CD4-positive, alpha-beta T cell treated with Interferon gamma for 1 hour (primary cell): ENCODE results near the gene RAD9A.

Experiments used
- DNase-seq: peaks from one replicate; pipeline ENCODE4 v3.0.0-alpha.2; 2020

RAD9A gene

DNA sequence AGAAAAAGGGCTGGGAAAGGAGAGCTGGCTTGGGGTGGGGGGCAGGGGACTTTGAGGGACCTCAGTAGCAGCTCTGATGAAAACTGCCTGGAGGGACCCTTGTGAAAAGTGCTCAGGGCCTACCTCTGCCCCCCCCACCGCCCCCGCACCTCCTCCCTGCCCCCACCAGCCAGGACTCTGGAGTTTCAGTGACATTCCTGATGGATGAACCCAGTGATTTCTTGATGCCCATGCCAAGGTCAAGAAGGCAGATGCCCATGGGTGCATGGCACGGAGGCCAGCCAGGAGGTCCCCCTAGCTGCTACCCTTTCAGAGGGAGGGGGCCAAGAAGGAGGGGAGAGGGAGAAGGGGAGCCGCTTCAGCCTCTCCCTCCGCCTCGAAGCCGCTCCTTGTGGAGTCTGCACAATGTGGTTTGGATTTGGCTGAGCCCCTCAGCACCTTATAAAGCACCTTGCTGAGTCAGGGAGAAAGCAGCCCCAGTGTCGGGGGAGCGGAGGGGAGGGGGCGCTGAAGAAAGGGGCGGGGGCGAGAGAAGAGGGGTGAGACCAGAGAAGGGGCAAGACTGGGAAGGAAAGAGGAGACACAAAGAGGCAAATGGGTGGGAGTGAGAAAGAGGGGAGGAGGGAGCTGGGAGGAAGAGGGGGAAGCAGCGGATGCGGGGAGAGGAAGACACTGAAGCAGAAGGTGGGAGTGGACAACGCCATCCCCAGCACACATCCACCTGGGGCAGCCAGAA is 16.3 kb upstream of the RAD9A start:
- no peak for DNase-seq

GRCh38 chr11:67376063-67376820 is 15.5 kb upstream of the RAD9A start:
- DNase-seq, result no peak

- no peak for DNase-seq
Observed at GRCh38 chr11:67376873-67377808, 14.6 kb upstream of the RAD9A start.

- DNase-seq, result no peak
Observed at GRCh38 chr11:67378544-67378943, 13.2 kb upstream of the RAD9A start.

DNA sequence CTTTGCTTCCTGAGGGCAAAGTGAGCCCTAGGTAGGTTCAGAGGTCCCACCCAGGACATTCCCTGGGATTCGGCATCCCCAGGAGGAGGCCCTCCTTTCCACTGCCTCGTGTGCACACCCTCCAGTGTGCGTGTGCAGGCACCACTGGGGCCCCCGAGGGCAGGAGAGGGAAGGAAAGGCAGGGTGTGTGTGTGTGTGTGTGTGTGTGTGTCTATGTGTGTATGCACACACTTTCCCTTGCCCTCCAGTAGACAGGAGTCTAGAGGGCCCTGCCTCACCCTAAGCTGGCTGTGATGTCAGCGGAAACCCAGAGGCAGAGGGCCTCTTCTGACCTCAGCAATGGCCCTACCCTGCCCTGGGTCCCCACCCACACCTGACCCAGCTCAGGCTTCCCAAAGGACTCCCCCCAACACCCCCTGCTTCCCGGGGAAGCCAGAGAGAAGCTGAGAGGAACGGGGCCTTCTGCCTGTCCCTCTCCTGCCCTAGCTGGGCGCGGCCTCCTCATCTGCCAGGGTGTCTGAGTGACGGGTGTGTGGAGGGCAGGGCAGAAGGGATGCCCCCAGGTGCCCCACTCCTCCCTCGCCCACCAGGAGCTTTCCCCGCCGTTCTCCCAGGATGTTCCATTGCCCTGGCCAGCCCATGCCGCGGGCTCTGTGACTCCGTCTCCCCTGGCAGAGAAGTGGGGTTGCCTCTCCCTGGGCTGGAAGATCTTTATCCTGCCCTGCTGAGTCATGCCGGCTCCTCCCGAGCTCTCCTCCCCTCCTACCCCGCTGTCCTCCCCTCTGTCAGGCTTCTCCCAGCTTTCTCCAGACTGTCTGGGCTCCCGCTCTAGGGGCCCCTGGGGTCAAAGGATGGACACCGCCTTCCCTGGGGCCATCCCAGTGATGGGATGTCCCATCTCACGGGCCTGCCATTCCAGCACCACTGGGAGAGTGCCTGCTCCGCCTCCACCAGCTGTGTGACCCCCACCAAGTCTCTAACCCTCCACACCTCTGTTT is 12.4 kb upstream of the RAD9A start:
- DNase-seq, result no peak

DNA sequence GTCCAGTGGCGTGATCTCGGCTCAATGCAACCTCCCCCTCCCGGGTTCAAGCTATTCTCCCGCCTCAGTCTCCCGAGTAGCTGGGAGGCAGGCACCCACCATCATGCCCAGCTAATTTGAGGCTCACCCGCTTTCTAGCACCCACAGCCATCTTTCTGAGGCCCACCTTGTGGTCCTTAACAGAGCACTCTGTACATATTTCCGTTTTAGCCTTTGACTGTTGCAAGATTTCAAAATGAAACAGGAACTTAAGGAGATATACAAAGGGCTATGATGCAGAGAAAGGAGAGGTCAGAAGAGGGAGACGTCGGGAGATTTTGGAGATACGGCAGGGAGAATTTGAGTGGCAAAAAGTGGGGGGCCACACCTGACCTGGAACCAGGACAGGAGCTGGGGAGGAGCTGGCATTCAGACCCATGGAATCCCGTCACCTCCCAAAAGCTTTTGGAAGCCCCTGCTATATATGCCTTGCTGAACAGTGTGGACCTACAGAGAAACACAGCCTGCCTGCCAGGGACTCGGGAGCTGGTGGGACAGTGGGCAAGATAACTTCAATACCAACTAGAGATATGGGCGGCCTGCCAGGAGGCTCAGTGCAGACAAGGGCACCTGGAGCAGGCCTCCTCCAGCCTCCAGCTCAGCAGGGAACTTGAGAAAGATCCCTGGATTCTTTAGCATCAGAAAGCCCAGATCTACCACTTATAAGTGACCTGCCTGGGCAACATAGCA is 10.4 kb upstream of the RAD9A start:
- no peak for DNase-seq

DNA sequence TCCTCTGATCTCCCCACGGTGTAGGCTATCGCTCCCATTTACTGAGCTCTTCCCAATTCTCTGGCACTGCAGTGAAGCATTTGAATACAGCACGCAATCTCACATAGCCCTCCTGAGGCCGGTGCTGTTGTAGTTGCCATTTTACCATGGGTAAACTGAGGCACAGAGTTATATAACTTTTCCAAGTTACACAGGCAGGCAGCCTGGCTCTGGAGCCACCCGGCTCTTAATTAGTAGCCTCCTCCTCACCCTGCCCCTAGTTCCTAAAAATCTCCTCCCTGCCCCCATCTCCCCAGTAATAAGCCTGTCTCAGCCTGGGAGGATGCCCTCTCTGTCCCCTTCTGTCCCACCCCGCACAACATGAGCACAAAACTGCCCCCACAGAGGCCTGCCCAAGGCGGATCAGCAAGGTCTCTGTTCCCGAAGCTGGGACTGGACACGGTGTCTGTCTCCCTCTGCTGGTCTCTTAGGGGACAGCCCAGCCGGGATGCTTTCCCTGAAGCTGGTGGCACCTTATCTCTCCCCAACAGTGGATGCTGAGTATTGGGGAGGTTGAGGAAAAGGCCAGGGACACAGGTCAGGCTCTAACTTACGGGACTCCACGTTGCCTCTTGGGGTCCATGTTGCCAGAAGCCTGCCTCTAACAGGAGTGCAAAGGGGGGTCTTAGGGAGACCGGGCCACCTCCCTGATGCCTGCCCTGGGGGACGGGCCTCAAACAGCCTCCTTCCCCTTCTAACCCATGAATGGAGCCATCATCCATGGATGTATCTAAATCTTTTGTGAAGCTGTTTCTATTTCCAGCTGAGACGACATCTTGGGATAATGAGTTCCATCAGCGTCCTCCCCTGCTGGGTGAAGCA is 9.3 kb upstream of the RAD9A start:
- DNase-seq, result peak; percentile 81

DNA sequence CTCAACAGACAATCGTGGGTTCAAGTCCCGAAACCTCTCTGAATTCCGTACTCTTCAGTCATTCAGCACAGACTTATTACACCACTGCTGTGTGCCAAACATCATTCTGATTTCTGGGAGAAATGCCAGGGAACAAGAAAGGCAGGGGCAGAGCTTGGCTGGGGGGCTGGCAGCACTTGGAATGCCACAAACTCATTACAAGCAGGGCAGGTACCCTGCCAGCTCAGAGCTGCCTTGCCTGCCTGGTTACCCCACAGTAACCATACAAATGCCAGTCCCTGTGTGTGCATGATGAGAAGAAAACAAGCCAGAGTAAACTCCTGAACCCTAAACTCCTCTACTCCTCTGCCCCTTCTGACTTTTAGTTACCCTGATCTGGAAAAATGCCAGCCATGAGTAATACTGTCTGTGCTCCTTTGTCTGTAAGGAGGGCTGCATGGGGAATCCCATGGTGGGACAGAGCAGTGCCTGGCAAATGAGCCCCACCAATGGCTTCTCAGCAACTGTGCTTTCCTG is 6.9 kb upstream of the RAD9A start:
- no peak for DNase-seq

DNA sequence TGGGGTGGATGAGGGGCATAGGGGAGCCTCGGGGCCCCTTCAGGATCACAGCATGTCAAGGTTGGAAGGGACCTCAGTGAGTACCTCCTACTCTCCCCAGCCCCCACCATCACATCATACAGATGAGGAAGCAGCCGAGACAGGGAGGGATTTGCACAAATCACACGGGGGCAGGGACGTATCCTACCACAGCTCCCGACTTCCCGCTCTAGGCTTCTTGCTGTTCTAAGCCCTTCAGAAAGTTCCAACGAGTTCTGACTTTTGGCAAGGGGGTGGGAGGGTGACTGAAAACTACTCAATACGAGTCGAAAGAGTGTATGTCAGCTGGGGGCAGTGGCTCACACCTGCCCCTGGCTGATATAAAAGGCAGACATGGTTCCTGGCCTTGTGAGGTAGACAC is 4.7 kb upstream of the RAD9A start:
- DNase-seq, result no peak

- no peak for DNase-seq
Observed at GRCh38 chr11:67387518-67387917, 4.3 kb upstream of the RAD9A start.

- peak; percentile 60 for DNase-seq
Observed at GRCh38 chr11:67389477-67389876, 2.3 kb upstream of the RAD9A start.

- DNase-seq, result no peak
Observed at GRCh38 chr11:67390947-67391303, 861 bp upstream of the RAD9A start.

- no peak for DNase-seq
Observed at GRCh38 chr11:67392183-67392715, 463 bp downstream of the RAD9A start.

GRCh38 chr11:67393437-67393836 is 1.7 kb downstream of the RAD9A start:
- DNase-seq, result no peak

DNA sequence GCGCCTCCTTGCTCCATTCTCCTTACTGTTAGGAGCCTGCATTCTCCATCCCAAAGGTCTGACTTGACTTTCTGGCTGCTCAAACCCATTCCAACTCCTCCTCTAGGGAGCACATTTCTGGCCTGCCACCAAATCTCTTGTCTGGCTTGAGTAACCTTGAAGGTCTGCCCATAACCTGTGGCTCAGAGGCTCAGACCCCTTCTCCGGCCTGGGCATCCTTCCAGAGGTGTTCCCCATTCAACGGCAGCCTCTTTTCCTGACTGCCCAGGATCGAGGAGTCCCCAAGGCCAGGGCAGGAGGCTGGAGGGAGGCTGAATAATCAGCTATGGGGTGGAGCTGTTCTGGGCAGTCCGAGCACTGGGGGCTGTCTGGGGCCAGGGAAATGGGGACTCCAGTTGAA is 2.2 kb downstream of the RAD9A start:
- DNase-seq, result no peak

- DNase-seq, result no peak
Observed at GRCh38 chr11:67395555-67396258, 3.9 kb downstream of the RAD9A start.

GRCh38 chr11:67396259-67396581 is 4.4 kb downstream of the RAD9A start:
- no peak for DNase-seq

DNA sequence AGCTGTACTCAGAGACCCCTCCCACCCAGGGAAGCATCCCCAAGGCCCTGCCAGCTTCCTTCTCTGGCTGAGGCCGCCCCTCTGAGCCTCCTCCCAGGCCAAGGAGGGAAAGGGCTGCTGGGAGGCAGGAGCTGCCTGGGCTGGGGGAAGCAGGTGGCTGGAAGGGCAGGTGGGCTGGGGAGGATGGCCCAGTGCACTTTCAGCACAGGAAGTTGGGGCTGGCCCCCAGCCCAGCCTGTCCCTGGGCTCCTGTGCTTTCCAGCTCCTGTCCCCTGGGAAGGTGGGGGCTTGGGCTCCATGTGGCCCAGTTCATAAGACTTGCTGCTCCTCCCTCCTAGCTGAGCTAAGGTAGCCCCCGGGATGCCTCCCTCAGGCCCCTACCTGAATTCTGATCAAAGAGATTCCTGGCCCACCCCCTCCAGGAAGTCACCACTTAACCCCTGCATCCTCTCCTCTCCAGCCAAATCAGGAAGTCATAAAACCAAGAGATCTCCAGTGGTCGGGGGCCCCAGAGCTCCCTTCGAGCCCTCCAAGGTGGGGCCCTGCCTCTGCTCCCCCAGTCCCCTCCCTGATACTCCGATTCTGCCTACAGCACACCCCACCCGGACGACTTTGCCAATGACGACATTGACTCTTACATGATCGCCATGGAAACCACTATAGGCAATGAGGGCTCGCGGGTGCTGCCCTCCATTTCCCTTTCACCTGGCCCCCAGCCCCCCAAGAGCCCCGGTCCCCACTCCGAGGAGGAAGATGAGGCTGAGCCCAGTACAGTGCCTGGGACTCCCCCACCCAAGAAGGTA is 5.0 kb downstream of the RAD9A start:
- peak; percentile 32 for DNase-seq

DNA sequence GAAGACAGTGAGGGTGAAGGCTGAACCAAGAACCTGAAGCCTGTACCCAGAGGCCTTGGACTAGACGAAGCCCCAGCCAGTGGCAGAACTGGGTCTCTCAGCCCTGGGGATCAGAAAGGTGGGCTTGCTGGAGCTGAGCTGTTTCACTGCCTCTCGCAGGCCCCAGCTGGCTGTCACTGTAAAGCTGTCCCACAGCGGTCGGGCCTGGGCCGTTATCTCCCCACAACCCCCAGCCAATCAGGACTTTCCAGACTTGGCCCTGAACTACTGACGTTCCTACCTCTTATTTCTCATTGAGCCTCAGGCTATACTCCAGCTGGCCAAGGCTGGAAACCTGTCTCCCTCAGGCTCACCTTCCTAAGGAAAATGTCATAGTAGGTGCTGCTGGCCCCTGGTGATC is 5.8 kb downstream of the RAD9A start:
- DNase-seq, result no peak
